Upper lobe of left lung (tissue), 6 donors: Measurements from ENCODE around the gene LRRC74A. TPM values are rescaled to one million over a fixed set of nuclear protein-coding genes. Genes with fewer than 3 reads are reported as not detected.
A peak's percentile ranks its signal among the peaks of the same experiment; 100 is the strongest.

Experiments
- ATAC-seq, 2 donors: fragments of 200-7000 bp; cut with Tn5 transposase; one replicate each; pipeline ENCODE4 v1.9.1; 2022; ENCODE audit warnings: mild to moderate bottlenecking in 2 of 2, moderate library complexity in 2 of 2; ENCODE audit not compliant: low FRiP score in 2 of 2
- DNase-seq, 2 donors: peaks; one replicate each; pipeline ENCODE4 v3.0.0-alpha.2; 2019 to 2020
- H3K27ac ChIP-seq, 4 donors: fragments of 200-600 bp; sonication (generic); one replicate each; pipeline ENCODE4 v1.5.1; 2016 to 2019
- H3K27me3 ChIP-seq, 4 donors: fragments of 200-600 bp; sonication (generic); one replicate each; pipeline ENCODE4 v1.5.1; 2017 to 2019
- H3K36me3 ChIP-seq, 4 donors: fragments of 200-600 bp; sonication (generic); one replicate each; pipeline ENCODE4 v1.5.1; 2016 to 2019
- H3K4me1 ChIP-seq, 4 donors: fragments of 200-600 bp; sonication (generic); one replicate each; pipeline ENCODE4 v1.5.1; 2018 to 2019
- H3K4me3 ChIP-seq, 4 donors: fragments of 200-600 bp; sonication (generic); one replicate each; pipeline ENCODE4 v1.5.1; 2017 to 2019; ENCODE audit warnings: mild to moderate bottlenecking in 2 of 4, moderate library complexity in 1 of 4
- H3K9me3 ChIP-seq, 4 donors: fragments of 200-600 bp; sonication (generic); one replicate each; pipeline ENCODE4 v1.5.1; 2018 to 2019
- CTCF ChIP-seq, 6 experiments: fragments of 450-650 bp in 4 of 6; fragments of 200-600 bp in 2 of 6; sonication (generic) in 2 of 6; IDR thresholded peaks; one replicate each; pipeline ENCODE4 v1.5.1; 2016 to 2019; ENCODE audit warnings: antibody characterized with exemption in 6 of 6
- EP300 ChIP-seq, 4 donors: sonication (generic); formaldehyde crosslinking; IDR thresholded peaks; one replicate each; pipeline ENCODE4 v1.5.1; 2017; ENCODE audit warnings: antibody characterized with exemption in 4 of 4, control low read depth in 2 of 4
- POLR2A ChIP-seq, 4 donors: fragments of 450-650 bp; IDR thresholded peaks; one replicate each; pipeline ENCODE4 v1.5.1; 2016 to 2017; ENCODE audit warnings: antibody characterized with exemption in 4 of 4, mild to moderate bottlenecking in 2 of 4
- POLR2AphosphoS5 ChIP-seq, 2 donors: sonication (generic); formaldehyde crosslinking; IDR thresholded peaks; one replicate each; pipeline ENCODE4 v1.5.1; 2017; ENCODE audit warnings: antibody characterized with exemption in 2 of 2
- WGBS, 2 donors: methylation state at CpG; one replicate each; pipeline ENCODE4 v1.1.5; 2017 to 2018; 5-methylcytosine and 5-hydroxymethylcytosine counted together
- total RNA-seq, 6 donors: library from RNA; depleted of rRNA in 4 of 6; stranded (reverse); fragments of >200 nt in 4 of 6; gene quantifications; one replicate each; pipeline versions ENCODE4 v1.1.0 to v1.2.1, GENCODE V29; 2016 to 2021
- donor health status: DM: no; HTN: no; CAD: no; lungs with moderate emphysema.
- donor health status: DM: no; HTN: yes; CAD: no; lungs with severe emphysema.

Gene LRRC74A
- total RNA-seq, 6 donors from 2014 or later = not detected

- H3K36me3 ChIP-seq = no peaks in the 10 kb centered on the region
- H3K9me3 ChIP-seq = no peaks in the 10 kb centered on the region
- TF ChIP-seq EP300 (IDR thresholded peaks at IDR 0.05) (no peak), POLR2A (IDR thresholded peaks at IDR 0.05) (no peak), CTCF (IDR thresholded peaks at IDR 0.05) (no peak), POLR2AphosphoS5 (IDR thresholded peaks at IDR 0.05) (no peak)
- H3K4me3 ChIP-seq = no peak overlapping the region
- ATAC-seq (no peak), DNase-seq (no peak)
- H3K4me1 ChIP-seq = peaks cover 6 to 22% (median 13%) of the 10 kb centered on the region in 4 donors
- 64 to 65% methylated on average over 6 of the region's 6 CpGs for WGBS, 2 donors
- H3K27me3 ChIP-seq = no peaks in the 10 kb centered on the region
- peak overlapping the region in 3 of 4 donors; percentile 24 to 87 (median 86) for H3K27ac ChIP-seq
These were observed 57.2 kb downstream of the LRRC74A start for GRCh38 chr14:76883447-76883846.

GRCh38 chr14:76884394-76884793 is 58.2 kb downstream of the LRRC74A start:
- 73 to 74% methylated on average over 3 to 6 of the region's 6 CpGs for WGBS, 2 donors
- TF ChIP-seq POLR2AphosphoS5 (IDR thresholded peaks at IDR 0.05) = no peak
- TF ChIP-seq CTCF (IDR thresholded peaks at IDR 0.05) = no peak
- TF ChIP-seq POLR2A (IDR thresholded peaks at IDR 0.05) = no peak
- no peak for TF ChIP-seq EP300 (IDR thresholded peaks at IDR 0.05)
- ATAC-seq (no peak), DNase-seq (peak in 1 of 2 donors; percentile 49)
- peaks cover 6 to 22% (median 13%) of the 10 kb centered on the region in 4 donors for H3K4me1 ChIP-seq
- H3K36me3 ChIP-seq = no peaks in the 10 kb centered on the region
- H3K27ac ChIP-seq = peak overlapping the region; percentile 73 to 87 (median 84)
- H3K9me3 ChIP-seq = no peaks in the 10 kb centered on the region
- H3K27me3 ChIP-seq = no peaks in the 10 kb centered on the region
- H3K4me3 ChIP-seq = no peak overlapping the region

GRCh38 chr14:76884853-76885276 is 58.7 kb downstream of the LRRC74A start:
- Histone ChIP-seq H3K4me3 (no peak overlapping the region), H3K9me3 (no peaks in the 10 kb centered on the region), H3K36me3 (no peaks in the 10 kb centered on the region), H3K27ac (peak overlapping the region; percentile 73 to 87 (median 84)), H3K4me1 (peaks cover 6 to 22% (median 13%) of the 10 kb centered on the region in 4 donors), H3K27me3 (no peaks in the 10 kb centered on the region)
- TF ChIP-seq EP300 (IDR thresholded peaks at IDR 0.05) (peak in 1 of 4 donors; percentile 2), CTCF (IDR thresholded peaks at IDR 0.05) (no peak), POLR2AphosphoS5 (IDR thresholded peaks at IDR 0.05) (peak in 1 of 2 donors; percentile 45), POLR2A (IDR thresholded peaks at IDR 0.05) (no peak)
- 49 to 62% methylated on average over 7 to 10 of the region's 14 CpGs for WGBS, 2 donors
- peak; percentile 64 to 70 for ATAC-seq
- peak; percentile 39 to 51 for DNase-seq

- Histone ChIP-seq H3K4me3 (no peak overlapping the region), H3K36me3 (no peaks in the 10 kb centered on the region), H3K27me3 (no peaks in the 10 kb centered on the region), H3K27ac (no peak overlapping the region), H3K9me3 (peaks cover 0 to 1% (median under 1%) of the 10 kb centered on the region in 4 donors), H3K4me1 (peaks cover 6 to 22% (median 13%) of the 10 kb centered on the region in 4 donors)
- WGBS, 2 donors = 24 to 39% methylated on average over 6 of the region's 6 CpGs
- ATAC-seq = no peak
- TF ChIP-seq POLR2A (IDR thresholded peaks at IDR 0.05) (no peak), EP300 (IDR thresholded peaks at IDR 0.05) (no peak), POLR2AphosphoS5 (IDR thresholded peaks at IDR 0.05) (no peak), CTCF (IDR thresholded peaks at IDR 0.05) (no peak)
- peak in 1 of 2 donors; percentile 18 for DNase-seq
These were observed 61.0 kb downstream of the LRRC74A start for GRCh38 chr14:76887191-76887590.

GRCh38 chr14:76891391-76891790 is 65.2 kb downstream of the LRRC74A start:
- no peak for TF ChIP-seq POLR2A (IDR thresholded peaks at IDR 0.05)
- Histone ChIP-seq H3K36me3 (no peaks in the 10 kb centered on the region), H3K4me1 (no peaks in the 10 kb centered on the region), H3K9me3 (peaks cover 0 to 6% (median 3%) of the 10 kb centered on the region in 4 donors), H3K27ac (no peak overlapping the region), H3K27me3 (no peaks in the 10 kb centered on the region), H3K4me3 (no peak overlapping the region)
- ATAC-seq (no peak), DNase-seq (no peak)
- WGBS, 2 donors = 9 to 14% methylated on average over 1 of the region's 1 CpG
